Activated naive CD4-positive, alpha-beta T cell (primary cell): ENCODE measurements around the gene SLC18A3.

Experiments used
- DNase-seq, 4 experiments: peaks; one replicate each; lab custom pipeline; 2025; lab: John Stamatoyannopoulos, UW

SLC18A3 gene

DNA sequence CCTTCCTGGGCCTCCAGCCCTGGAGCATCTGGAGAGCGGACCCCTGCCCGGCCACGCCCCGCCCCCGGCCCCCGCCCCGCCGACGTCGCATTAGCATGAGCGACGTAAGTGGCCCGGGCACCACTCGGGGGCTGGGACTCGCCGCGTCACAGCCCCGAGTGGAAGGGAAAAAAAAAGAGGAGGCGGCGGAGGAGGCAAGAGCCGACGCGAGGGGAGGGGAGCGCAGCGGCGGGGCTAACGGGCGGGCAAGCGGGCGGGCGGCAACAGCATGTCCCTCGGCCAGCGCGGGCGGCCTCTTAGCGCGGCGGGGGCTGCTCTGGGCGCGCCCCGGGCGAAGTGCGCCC is at the start of gene SLC18A3:
TSS of gene SLC18A3 (plus strand) at position 197 of the 344 bp plus-strand sequence. CDS start 431 bp downstream, outside the sequence.
- no peak for DNase-seq

DNA sequence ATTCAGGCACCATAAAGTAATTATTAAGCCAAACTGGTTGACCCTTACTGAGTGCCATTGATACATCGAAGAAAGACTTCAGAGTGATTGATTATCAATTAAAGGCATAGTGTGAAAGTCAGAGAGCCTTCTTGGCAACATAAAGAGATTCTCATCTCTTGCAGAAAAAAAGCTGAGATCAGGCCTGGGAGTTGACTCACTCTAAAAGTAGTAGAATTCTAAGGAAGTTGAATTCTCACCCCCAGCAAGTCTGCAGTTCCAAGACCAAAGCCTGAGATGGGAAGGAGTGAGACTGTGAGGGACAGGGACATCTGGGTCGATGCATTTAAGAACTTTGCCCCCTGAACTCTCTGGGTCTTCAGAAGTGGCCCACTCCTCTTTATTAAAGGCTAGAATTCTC is 49.6 kb upstream of the SLC18A3 start:
- DNase-seq, result no peak

GRCh38 chr10:49562893-49563292 is 47.2 kb upstream of the SLC18A3 start:
- DNase-seq, result no peak

DNA sequence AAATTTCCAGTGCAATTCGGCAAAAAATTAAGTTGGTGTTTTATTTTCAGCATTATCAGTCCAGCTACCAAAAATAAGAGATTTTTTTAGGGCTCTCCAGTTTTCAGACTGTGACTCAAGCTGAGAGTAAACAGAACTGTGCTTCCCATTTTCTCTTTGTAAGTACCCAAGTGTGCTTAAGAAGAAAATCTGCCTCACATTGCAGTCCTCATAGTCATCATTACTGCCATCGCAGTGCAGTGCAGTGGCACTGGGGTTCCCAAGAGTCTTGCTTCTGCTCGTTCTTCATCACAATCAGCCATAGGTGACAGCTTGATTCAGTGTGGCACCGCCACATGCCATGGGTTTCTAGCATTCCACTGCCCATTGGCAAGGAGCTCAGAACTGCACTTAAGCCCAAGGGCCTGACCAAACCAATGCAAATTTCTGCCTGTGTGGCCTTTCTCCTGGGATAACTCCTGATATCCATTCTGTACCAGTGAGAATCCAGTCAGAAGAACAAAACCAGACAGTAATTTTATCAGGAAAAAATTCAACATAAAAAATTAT is 45.6 kb upstream of the SLC18A3 start:
- DNase-seq, result no peak

DNA sequence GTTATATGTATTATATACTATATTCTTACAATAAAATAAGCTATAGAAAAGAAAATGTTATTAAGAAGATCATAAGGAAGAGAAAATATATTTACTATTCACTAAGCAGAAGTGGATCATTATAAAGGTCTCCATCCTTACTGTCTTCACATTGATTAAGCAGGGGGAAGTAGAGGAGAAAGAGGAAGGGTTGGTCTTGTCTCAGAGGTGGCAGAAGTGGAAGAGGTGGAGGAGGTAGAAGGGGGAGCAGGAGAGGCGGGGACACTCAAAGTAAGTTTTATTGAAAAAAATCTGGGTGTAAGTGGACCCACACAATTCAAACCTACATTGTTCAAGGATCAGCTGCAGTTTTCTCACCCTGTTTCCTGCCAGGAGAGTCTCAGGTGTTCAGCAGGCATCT is 42.3 kb upstream of the SLC18A3 start:
- DNase-seq, result no peak

DNA sequence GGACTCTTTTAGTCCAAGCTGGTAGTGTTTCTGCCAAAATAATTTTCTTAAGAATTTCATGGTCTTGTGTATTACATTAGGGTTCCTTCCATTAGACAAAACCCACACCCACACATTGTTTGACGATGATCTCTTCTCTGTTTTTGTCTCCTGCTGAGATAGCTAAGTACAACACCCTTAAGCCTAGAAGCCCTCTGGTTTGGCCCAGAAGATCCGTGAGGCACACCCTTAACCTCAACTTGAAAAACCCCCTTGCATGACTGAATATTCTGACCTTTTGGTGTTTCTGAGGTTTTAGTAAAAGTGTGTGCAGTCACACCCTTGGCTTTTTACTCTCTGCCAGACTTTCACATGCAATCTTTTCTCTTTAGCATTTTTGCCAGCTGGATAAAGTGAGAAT is 41.9 kb upstream of the SLC18A3 start:
- DNase-seq, result no peak

DNA sequence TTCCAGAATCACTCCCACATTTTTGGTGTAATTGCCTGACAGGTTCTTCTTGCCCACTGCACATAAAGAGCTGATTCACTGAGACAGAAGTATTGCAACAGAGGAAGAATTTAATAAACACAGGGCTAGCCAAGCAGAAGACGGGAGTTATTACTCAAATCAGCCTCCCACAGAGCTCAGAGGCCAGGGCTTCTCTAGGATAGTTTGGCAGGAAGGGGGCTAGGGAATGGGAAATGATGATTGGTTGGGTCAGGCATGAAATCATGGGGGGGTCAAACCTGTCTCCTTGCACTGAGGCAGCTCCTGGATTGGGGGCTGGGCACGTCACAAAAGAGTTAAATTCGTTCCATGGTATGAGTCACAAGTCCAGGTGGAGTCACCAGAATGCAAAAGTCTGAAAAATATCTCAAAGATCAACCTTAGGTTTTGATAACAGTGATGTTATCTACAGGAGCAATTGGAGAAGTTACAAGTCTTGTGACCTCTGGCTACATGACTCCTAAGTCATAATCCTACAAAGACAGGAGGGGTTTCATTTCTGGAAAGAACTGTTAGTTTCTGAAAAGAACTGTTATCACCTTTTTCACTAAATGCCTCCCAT is 41.0 kb upstream of the SLC18A3 start:
- DNase-seq, result no peak

- no peak for DNase-seq
Observed at GRCh38 chr10:49571388-49571787, 38.7 kb upstream of the SLC18A3 start.

- DNase-seq, result no peak
Observed at GRCh38 chr10:49572594-49573114, 37.5 kb upstream of the SLC18A3 start.

- no peak for DNase-seq
Observed at GRCh38 chr10:49575489-49576072, 34.5 kb upstream of the SLC18A3 start.

GRCh38 chr10:49577182-49577925 is 32.8 kb upstream of the SLC18A3 start:
- no peak for DNase-seq

- no peak for DNase-seq
Observed at GRCh38 chr10:49578392-49578791, 31.7 kb upstream of the SLC18A3 start.

DNA sequence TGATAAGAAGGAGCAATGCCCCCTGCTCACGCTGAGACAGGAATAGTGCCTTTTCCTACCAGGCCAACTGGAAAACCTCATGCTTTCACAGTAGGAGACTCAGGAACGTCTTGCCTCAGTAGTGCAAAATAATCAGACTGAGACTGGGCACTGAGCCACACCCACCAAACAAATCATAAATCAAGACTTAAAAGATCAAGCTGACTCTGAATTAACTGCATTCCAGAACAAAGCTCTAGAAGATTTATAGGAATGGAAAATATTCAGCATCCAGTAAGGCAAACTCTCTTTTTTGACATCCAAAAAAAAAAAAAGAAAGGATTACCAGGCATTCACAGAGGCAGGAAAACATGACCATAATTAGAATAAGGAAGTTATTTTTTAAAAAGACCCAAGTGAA is 30.5 kb upstream of the SLC18A3 start:
- DNase-seq, result no peak

DNA sequence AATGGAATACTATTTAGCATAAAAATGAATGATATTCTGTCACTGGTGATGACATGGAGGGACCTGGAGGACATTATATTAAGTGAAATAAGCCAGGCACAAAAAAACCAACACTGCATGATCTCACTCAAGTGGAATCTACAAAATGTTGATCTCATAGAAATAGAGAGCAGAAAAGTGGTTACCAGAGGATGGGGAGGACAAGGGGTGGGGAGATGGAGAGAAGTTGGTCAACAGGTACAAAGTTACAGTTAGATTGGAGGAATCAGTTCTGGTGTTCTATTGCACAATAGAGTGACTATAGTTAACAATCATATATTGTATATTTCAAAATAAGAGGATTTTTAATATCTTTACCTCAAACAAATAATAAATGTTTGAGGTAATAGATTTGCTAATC is 24.7 kb upstream of the SLC18A3 start:
- DNase-seq, result no peak

DNA sequence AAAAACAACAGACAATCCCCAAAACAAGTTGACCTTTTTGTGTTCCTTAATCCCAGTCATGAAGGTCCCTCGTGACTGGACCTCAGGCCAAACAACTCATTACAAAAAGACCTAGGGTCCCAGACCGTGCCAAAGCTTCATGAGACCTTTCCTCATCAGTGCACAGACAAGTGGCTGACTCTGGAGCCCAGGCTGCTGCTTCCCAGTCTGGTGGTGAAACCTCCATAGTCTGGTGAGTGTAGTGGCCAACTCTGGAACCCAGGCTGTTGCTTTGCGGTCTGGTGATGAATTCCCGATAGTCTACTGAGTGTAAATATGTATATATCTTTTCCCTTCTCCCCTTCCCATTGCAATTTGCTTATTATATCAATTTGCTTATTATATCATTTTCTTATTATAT is 22.1 kb upstream of the SLC18A3 start:
- no peak for DNase-seq

DNA sequence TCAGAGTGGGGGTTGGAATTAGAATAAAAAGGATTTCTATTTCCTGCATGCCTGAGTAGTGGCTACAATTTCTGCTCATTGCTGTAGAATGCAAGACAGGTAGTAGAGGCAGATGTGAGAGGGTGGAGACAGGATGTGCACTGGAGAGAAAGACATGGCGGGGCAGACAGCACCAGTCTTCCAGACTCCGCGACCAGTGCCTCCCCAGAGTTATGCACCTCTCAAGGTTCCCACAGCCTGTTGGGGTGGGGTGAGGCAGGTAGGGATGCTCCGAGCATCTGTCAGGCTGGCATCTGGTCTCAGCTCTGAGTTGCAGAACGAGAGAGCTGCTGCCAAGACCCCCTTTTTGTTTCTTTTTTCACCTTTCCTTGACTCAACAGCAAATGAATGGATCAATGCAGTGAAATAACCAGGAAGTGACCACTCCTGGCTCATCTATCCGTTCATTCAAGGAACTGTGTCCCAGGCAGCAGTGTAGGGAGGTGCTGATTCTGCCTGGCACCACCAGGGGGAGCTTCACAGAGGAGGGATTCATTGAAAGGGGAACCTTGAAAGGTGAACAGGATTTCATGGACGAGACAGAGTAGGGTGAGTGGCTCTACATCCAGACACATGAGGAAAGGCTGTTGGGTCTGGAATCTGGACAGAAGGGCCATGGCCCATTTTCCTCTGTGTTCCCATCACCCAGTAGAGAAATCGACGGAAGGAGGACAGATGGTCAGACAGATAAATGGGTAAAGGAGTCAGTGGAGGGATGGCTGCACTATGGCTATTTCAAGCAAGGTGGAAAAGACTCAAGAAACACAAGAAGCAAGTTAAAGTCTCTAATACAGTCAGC is 17.2 kb upstream of the SLC18A3 start:
- peak in 1 of 4 experiments; percentile 23 for DNase-seq

- no peak for DNase-seq
Observed at GRCh38 chr10:49593564-49593875, 16.6 kb upstream of the SLC18A3 start.

- no peak for DNase-seq
Observed at GRCh38 chr10:49593998-49594397, 16.1 kb upstream of the SLC18A3 start.

- no peak for DNase-seq
Observed at GRCh38 chr10:49594594-49594993, 15.5 kb upstream of the SLC18A3 start.

- DNase-seq, result no peak
Observed at GRCh38 chr10:49595003-49595712, 15.0 kb upstream of the SLC18A3 start.

- no peak for DNase-seq
Observed at GRCh38 chr10:49595713-49596492, 14.2 kb upstream of the SLC18A3 start.
